Amygdala (tissue), 56 donors: ENCODE results near the gene ZNF446.

Source experiments
- DNase-seq, 56 donors: peaks; one replicate each; lab custom pipeline; 2025; lab: John Stamatoyannopoulos, UW

The ZNF446 gene

DNA sequence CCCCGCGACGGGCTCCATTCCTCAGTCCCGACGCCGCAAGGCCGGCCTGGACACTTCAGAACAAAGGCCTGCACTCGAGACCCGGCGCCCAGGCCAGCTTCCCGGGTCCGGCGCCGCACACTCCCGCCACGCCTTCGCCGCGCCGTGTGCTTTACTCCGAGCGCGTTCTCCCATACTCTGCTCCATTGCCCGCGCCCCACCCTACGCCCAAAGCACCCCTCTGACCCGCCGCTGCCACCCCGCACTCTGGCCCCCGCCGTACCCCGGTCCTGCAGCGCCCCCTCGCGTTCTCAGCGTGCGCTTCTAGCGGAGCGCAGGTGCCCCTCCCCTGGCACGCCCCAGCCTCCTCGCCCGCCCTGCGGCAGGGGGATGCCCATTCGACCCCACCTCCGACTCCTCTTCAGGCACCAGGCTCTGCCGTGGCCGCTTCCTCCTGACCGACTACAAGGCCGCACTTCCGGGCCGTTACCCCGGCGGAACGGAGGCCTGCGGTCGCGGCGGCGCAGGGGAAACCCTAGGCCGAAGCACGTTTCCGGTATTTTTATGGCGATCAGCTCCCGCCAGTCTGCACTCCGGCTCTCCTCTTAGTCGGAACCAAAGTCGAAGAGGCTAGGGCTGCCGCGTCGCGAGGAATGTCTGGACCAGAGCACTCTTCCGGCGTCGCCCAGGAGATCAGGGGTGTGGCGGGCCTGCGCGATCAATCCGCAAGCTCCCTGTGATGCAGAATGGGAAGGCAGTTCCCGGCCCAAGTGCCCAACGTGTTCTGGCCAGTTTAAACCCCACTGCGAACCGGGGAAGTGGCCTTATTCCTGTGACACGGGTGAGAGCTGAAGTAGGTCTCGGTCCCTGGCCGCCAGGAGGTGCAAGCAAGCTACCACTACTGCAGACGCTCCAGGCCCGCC is 43.5 kb downstream of the ZNF446 start, which contains the start of gene ZBTB45:
TSS of gene ZBTB45 (minus strand) at position 456 of the 902 bp plus-strand sequence. CDS start 2,137 bp downstream, outside the sequence.
- peak; percentile 58 to 96 (median 90) for DNase-seq

DNA sequence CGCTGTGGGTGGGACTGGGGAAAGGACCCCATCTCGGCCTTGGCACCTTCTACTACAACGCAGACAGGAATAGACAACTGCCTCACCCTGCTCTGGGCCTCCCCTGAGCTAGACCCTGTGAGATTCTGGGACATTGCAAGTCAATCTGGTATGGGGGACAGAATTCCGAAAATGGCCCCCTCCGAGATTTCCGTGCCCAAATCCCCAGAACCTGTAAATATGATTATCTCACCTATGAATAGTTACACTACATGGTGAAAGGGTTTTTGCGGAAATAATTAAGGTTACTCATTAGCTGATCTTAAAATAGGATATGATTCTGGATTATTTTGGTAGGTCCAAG is 44.1 kb downstream of the ZNF446 start:
- DNase-seq = no peak

- no peak for DNase-seq
Measured at GRCh38 chr19:58521651-58522050, 45.5 kb downstream of the ZNF446 start.

DNA sequence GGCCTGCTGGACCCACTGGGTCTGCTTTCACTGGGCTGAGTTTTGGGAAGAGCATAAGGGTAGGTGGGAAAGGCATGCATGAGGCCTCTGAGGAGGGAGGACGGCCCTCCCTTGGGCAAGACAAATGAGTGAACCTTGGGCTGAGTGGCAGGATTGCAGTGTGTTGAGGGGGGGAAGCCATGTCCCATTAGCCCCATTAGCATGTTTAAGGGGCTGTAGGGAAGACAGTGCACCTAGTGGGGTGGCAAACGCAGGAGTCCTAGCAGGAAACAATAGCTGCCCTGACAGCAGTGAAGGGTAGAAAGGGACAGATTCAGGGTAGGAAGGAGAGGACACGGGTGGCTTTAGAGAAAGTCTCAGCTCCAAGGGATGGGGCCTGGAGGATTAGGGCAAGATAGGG is 46.6 kb downstream of the ZNF446 start:
- DNase-seq = no peak

- no peak for DNase-seq
Measured at GRCh38 chr19:58529405-58529804, 53.3 kb downstream of the ZNF446 start.
